DMS 273 treated with DMSO at 0.1 percent for 48 hours (cell line): ENCODE results near the gene STK24.

ENCODE experiments used
- DNase-seq: peaks from one replicate; lab custom pipeline; 2025; lab: John Stamatoyannopoulos, UW

The STK24 gene

GRCh38 chr13:98556142-98556816 is 20.6 kb downstream of the STK24 start:
- DNase-seq: no peak

- no peak for DNase-seq
These were observed 27.1 kb downstream of the STK24 start for GRCh38 chr13:98549728-98550317.

- DNase-seq: no peak
These were observed 27.7 kb downstream of the STK24 start for GRCh38 chr13:98549006-98549727.

- DNase-seq: no peak
These were observed 28.7 kb downstream of the STK24 start for GRCh38 chr13:98548230-98548629.

GRCh38 chr13:98547455-98547854 is 29.5 kb downstream of the STK24 start:
- DNase-seq: no peak

GRCh38 chr13:98546402-98546801 is 30.5 kb downstream of the STK24 start:
- DNase-seq: no peak

- DNase-seq: no peak
These were observed 32.7 kb downstream of the STK24 start for GRCh38 chr13:98544104-98544710.

- DNase-seq: no peak
These were observed 33.4 kb downstream of the STK24 start for GRCh38 chr13:98543378-98544103.

- DNase-seq: no peak
These were observed 34.1 kb downstream of the STK24 start for GRCh38 chr13:98542568-98543377.

- no peak for DNase-seq
These were observed 35.2 kb downstream of the STK24 start for GRCh38 chr13:98541701-98542203.

- DNase-seq: no peak
These were observed 35.7 kb downstream of the STK24 start for GRCh38 chr13:98541191-98541590.

- no peak for DNase-seq
These were observed 36.4 kb downstream of the STK24 start for GRCh38 chr13:98540476-98540875.

GRCh38 chr13:98539666-98540065 is 37.2 kb downstream of the STK24 start:
- DNase-seq: no peak

- no peak for DNase-seq
These were observed 38.0 kb downstream of the STK24 start for GRCh38 chr13:98538876-98539275.

GRCh38 chr13:98537740-98538139 is 39.2 kb downstream of the STK24 start:
- DNase-seq: no peak

GRCh38 chr13:98537306-98537705 is 39.6 kb downstream of the STK24 start:
- DNase-seq: no peak

- DNase-seq: no peak
These were observed 40.2 kb downstream of the STK24 start for GRCh38 chr13:98536729-98537128.

- DNase-seq: no peak
These were observed 41.2 kb downstream of the STK24 start for GRCh38 chr13:98535501-98536354.

GRCh38 chr13:98534821-98535220 is 42.1 kb downstream of the STK24 start:
- DNase-seq: no peak

- no peak for DNase-seq
These were observed 43.0 kb downstream of the STK24 start for GRCh38 chr13:98533912-98534311.
